Activated CD4-positive, alpha-beta T cell treated with anti-CD3 and anti-CD28 coated beads, Interleukin-2, Interleukin-6, amounts not matched to agents 100 ng/mL and 50 ng/mL, durations not matched to agents 16 hours and 8 hours (primary cell): ENCODE results near the gene EIPR1.
"Not testable (repeated sequence)": the region's sequence is repeated elsewhere in the genome, so short reads cannot be mapped to it uniquely, and the experiment has no call there.

Experiments
- DNase-seq: peaks from one replicate; pipeline ENCODE4 v3.0.0-alpha.2; 2020

The EIPR1 gene

GRCh38 chr2:3185910-3186309 is 191.7 kb downstream of the EIPR1 start:
- no peak for DNase-seq

- no peak for DNase-seq
These were observed 192.4 kb downstream of the EIPR1 start for GRCh38 chr2:3185256-3185655.

DNA sequence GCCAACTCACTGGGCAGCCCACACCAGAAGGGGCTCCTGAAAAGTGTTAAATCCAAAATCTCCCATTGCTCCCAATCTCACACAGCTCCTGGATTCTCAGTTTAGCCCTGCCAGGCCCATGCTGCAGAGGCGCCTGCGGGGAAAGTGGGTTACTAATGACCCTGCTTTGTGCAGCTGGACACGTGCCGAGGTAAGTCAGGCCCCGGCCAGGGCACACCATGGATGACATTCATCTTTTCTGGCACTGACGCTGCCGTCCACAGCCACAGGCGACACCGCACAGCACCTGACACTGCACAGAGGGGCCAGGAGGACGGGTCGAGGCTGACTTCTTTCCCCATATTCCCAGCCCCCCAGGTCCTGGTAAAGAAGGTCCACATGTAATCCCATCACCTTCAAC is 193.5 kb downstream of the EIPR1 start:
- DNase-seq, result no peak

GRCh38 chr2:3183766-3184165 is 193.9 kb downstream of the EIPR1 start:
- no peak for DNase-seq

GRCh38 chr2:3182848-3183247 is 194.8 kb downstream of the EIPR1 start:
- no peak for DNase-seq

GRCh38 chr2:3181416-3182010 is 196.1 kb downstream of the EIPR1 start:
- DNase-seq, result no peak

DNA sequence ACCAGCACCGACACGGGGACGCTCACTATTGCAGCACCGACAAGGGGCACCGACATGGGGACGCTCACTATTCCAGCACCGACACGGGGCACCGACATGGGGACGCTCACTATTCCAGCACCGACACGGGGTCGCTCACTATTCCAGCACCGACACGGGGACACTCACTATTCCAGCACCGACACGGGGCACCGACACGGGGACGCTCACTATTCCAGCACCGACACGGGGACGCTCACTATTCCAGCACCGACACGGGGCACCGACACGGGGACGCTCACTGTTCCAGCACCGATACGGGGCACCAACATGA is 196.8 kb downstream of the EIPR1 start:
- not testable (repeated sequence) for DNase-seq

DNA sequence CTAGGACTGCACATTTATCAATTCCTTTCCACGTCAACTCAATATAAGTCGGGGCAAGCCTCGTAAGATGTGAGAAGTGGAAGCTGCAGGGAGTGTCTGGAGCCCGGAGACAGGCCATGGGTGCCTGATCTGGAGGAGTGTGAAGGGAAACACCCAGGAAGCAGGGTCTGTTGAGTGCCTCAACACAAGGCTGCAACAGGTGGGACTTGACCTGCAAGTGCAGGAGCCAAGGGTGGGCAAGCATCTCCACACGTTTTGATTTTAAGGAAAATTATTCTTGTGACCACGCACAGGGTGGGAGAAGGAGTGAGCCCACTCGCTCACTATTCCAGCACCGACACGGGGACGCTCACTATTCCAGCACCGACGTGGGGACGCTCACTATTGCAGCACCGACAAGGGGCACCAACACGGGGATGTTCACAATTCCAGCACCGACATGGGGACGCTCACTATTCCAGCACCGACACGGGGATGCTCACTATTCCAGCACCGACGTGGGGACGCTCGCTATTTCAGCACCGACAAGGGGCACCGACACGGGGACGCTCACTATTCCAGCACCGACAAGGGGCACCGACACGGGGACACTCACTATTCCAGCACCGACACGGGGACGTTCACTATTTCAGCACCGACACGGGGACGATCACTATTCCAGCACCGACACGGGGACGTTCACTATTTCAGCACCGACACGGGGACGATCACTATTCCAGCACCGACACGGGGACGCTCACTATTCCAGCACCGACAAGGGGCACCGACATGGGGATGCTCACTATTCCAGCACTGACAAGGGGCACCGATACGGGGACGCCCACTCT is 197.3 kb downstream of the EIPR1 start:
- DNase-seq, result no peak

DNA sequence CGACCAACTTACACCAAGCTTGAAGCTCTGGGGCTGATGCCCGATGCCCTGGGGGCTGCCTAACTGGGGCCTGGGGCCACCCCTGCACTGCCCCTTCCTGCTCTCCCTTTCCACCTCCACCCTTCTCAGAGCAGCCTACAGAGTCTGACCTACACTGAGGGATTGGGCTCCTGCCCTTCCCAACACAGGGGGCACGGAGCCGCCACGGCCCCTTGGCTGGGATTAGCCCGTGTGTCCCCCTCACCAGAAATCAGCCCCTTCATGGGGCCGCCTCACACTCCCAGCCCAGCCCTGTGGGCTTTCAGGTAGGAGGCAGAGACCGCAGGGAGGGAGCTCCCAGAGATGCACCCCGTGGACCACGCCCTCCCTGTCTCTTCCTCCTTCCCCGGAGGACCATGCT is 198.0 kb downstream of the EIPR1 start:
- DNase-seq, result no peak

DNA sequence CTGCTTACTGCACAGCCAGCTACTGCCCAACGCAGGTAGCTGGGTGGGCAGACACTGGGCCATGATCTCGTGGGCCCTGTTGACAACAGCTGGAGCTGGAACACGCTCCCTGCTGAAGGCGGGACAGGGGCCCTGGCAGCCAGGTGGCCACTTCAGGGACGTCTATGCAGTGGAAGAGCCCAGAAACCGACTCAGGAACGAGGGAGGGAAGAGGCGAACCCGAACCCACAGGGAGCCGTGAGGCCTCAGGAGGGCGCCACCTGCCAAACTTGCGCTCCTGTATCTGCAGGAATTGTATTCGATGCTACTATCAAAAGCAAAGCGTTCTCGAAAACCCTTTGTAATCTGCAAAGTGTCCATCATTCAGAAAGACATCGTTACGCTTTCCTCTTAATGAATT is 198.4 kb downstream of the EIPR1 start:
- peak; percentile 15 for DNase-seq

DNA sequence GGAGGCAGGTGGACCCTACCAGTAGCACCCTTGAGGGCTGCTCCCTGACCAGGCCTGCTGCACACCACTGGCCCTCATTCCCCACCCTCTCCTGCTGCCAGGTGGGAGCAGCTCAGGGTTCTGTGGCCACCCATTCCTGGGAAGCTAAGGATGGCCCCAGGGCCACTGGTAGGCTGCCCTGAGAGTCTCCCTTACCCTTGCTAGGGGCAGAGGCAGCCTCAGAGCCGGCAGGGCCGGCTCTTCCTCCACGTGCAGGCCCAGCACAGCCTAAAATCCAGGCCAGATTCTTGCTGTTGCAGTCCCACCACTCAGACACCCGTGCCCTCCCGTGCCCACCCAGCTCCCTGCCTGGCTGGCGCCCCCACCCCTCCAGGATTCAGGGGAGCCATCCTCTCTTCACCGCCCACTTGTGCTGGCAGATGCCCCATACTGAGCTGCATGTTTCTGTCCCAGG is 199.0 kb downstream of the EIPR1 start:
- no peak for DNase-seq

- DNase-seq, result no peak
These were observed 199.6 kb downstream of the EIPR1 start for GRCh38 chr2:3177891-3178577.

DNA sequence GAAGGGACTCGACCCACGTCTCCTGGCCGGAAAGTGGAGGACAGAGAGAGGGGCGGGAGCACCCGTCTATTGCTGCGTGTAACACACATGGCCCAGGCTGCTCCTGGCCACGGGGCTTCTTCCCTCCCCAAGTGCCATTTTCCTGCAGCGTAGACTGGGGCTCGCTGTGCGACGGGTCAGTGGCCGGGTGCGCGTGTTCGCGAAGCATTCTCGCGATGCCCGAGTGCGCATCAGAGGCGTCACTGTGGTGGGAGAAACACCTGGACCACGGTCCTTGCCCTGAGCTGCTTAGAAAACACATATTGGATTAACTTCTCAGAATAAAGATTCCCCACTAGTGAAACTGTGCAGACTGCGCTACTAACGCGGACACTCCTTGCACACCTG is 200.8 kb downstream of the EIPR1 start:
- DNase-seq, result no peak

DNA sequence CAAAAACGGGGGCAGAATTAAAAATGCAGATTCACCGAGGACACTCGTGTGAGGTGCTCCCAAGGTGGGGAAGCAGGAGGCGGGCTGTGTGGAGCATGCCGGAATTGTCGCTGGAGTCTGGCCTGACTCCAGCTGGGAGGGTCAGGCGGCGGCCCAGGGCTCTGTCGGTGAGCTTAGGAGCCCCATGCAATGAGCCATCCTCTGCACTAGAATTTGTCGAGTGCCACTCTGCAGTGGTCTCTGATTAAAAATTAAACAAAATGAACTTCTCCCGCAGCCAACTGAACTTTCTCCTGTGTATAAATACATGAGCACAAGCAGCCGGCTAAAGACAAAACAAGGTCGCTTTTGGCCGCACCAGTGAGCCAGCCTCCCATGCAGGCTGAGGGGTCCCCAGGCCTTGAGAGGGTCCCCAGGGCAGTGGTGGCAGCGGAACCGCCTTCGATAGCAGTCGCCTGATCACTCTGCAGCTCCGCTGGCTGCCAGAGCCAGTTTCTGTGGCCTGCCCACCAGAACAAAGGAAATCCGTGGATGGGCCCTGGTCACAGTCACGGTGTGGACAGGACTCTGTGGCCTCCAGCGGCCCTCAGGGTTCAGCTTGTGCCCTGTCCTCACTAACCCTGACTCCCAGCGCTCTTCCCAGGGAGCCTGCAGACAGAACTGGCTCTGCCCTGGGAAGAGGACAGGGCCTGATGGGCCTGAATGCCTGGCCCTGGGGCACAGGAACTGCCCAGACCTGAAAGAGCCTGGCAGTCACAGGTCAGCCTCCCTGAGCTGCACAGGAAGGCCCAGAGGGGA is 201.3 kb downstream of the EIPR1 start:
- no peak for DNase-seq

DNA sequence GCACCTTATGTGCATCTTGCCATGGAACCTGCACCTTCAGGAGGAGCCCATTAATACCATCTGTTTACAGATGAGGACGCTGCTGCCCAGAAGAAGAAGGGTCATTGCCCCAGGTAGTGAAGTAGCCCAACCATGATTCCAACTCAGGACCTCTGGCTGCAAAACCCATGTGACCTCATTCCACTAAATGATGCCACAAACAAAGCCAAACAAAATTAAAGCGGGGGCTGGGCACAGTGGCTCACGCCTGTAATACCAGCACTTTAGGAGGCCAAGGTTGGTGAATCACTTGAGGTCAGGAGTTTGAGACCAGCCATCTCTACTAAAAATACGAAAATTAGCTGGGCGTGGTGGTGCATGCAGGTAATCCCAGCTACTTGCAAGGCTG is 202.1 kb downstream of the EIPR1 start:
- DNase-seq, result no peak

DNA sequence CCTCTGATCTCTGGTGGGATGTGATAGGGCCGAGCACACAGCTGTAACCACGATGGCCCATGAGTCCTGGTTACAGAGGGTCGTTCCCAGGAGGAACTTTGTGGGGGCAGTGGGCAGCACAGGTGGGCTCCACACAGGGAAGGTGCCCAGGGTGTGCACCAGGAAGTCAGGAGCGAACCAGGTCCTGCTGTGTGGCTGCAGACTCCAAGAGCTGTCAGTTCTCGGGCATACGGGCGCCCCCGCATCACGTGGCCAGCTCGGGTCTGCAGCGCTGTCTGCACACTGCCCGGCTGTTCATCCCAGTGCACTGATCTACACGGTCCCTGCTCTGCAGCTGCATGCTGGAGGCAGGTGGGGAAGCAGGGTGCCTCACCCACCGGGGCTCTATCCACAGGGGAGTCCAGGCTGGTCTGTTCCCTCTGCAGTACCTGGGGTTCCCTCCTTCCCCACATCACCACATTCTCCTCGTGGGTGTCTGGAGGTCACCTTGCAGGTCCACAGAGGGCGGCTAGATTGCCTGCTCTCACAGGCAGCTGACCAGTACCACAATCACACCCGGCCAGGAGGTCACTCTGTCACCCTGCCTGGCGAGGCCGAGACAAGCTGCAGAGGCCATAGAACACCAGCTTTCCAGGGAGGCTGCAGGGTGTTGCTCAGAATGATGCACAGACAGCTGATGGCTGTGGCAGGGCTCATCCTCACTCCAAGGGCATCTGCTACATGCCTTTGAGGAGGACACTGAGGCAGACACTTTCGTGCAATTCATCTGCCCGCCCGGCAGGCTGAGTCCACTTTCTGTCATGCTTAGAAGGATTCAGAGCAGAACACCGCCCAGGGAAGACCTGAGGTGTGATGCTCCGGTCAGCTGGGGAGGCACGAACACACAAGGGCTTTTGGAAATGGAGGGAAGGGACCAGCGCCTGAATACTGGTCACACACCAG is 202.7 kb downstream of the EIPR1 start:
- DNase-seq, result no peak

- DNase-seq, result no peak
These were observed 204.6 kb downstream of the EIPR1 start for GRCh38 chr2:3173031-3173430.

- DNase-seq, result no peak
These were observed 205.2 kb downstream of the EIPR1 start for GRCh38 chr2:3172265-3172935.

GRCh38 chr2:3171564-3172264 is 205.9 kb downstream of the EIPR1 start:
- no peak for DNase-seq

- DNase-seq, result no peak
These were observed 206.7 kb downstream of the EIPR1 start for GRCh38 chr2:3170792-3171455.
